ENCODE measurements around the gene CEMP1.

DNA sequence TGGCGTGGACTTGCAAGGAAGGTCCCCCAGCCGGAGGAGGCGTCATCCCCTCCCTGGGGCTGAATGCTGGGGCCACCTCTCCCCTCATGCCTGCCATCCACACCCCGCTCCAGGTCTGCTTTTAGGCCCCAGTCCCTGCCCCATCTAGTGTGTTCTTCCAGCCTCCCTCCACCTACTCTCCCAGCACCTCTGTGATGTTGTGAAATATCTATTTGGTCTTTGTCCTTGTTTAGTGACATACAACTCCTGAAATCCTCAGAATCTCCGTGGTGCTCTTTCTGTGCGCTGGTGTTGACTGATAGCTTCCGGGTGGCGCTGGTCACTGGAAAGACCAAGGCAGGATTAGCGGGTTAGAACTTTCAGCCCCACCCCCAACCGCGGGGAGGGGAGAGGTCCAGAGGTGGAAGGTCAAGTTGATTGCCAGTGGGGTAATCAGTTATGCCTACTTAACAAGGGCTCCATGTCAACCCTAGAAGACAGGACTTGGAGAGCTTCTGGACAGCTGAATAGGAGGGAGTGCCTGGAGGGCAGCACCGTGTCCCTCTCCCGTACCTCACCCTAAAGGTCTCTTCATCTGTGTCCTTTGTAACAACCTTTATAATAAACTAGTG, 46.2 kb downstream of the CEMP1 start:
- TF ChIP-seq, protein P1, sequence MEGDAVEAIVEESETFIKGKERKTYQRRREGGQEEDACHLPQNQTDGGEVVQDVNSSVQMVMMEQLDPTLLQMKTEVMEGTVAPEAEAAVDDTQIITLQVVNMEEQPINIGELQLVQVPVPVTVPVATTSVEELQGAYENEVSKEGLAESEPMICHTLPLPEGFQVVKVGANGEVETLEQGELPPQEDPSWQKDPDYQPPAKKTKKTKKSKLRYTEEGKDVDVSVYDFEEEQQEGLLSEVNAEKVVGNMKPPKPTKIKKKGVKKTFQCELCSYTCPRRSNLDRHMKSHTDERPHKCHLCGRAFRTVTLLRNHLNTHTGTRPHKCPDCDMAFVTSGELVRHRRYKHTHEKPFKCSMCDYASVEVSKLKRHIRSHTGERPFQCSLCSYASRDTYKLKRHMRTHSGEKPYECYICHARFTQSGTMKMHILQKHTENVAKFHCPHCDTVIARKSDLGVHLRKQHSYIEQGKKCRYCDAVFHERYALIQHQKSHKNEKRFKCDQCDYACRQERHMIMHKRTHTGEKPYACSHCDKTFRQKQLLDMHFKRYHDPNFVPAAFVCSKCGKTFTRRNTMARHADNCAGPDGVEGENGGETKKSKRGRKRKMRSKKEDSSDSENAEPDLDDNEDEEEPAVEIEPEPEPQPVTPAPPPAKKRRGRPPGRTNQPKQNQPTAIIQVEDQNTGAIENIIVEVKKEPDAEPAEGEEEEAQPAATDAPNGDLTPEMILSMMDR (IDR thresholded peaks at IDR 0.05) = no peak
- no peak for TF ChIP-seq SIN3A (IDR thresholded peaks at IDR 0.05; ENCODE audit: borderline replicate concordance, low read depth, low read length)

All from SK-N-SH (cell line).